CD4-positive, alpha-beta T cell treated with Interleukin-17A for 4 hours (primary cell): ENCODE measurements around the gene AK8.
A peak's percentile ranks its signal among the peaks of the same experiment; 100 is the strongest.

Source experiments
- DNase-seq: peaks from one replicate; pipeline ENCODE4 v3.0.0-alpha.2; 2020; ENCODE audit warnings: mixed read lengths

AK8 gene

DNA sequence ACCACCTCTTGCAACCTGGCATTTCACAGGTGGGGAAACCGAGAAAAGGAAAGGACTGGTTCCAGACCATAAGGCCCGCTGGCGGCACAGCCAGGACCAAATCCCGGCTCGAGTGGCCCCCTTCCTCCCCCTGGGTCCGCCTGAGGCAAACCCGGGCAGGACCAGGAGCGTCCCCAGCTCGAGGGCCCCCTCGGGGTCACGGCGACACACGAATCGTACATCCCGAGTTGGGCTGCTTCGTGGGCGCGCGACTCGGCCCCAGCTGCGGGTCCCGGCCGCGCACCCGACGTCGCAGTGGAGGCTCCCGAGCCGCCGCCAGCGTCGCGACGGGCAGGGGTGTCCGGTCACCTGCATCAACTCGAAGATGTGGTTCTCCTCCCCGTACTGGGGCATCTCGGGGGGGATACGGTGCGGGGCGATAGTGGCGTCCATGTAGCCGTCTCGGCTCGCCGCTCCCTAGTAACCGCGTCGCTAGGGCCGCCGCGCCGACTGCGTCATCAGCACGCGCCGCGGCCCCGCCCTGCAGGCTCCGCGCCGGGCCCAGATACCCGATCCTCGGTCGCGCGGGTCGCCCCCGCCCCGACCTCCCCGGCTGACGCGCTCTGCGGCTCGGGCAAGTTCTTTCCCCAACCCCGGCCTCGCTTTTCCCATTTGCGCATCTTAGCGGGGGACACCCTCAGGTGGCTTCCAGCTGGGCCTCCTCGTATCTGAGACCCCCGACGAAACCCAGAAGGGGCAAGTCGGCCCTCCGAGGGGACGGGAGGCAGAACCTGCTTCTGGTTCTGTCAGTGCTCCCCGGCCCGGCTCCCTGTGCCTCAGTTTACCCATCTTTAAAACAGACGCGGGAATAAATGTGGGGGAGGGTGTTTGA lies at the start of gene AK8:
Gene AK8 (minus strand): TSS at position 461 of the 871 bp plus-strand sequence. CDS start 29 bp downstream, at position 432.
- peak; percentile 79 for DNase-seq

- no peak for DNase-seq
Measured at GRCh38 chr9:132927704-132928103, 49.6 kb upstream of the AK8 start.

- no peak for DNase-seq
Measured at GRCh38 chr9:132923346-132923902, 45.3 kb upstream of the AK8 start.

GRCh38 chr9:132919614-132920268 lies 41.7 kb upstream of the AK8 start:
- no peak for DNase-seq

GRCh38 chr9:132914924-132915323 lies 36.8 kb upstream of the AK8 start:
- DNase-seq: no peak

DNA sequence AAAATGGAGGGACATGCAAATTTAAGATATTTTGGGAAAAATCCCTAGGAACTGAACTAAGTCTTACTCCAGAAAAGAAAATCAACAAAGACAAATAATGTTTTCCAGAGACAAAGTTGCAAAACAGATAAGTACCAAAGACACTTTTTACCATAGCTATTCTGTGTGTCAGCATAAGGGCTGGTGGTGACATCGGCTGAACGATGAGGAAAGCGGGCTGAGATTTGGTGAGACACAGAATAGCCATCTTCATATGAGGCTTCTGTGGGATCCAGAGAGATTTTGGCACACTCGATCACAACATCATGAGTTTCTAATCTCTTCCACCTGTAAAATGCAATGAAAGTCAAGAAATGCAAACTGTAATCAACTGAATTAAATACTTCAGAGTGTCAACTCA lies 34.0 kb upstream of the AK8 start:
- DNase-seq: no peak

- DNase-seq: no peak
Measured at GRCh38 chr9:132910376-132910775, 32.3 kb upstream of the AK8 start.

- DNase-seq: no peak
Measured at GRCh38 chr9:132909311-132909710, 31.2 kb upstream of the AK8 start.

- DNase-seq: peak; percentile 38
Measured at GRCh38 chr9:132908635-132909034, 30.6 kb upstream of the AK8 start.

GRCh38 chr9:132905726-132906125 lies 27.6 kb upstream of the AK8 start:
- no peak for DNase-seq

- no peak for DNase-seq
Measured at GRCh38 chr9:132903574-132904492, 25.7 kb upstream of the AK8 start.

DNA sequence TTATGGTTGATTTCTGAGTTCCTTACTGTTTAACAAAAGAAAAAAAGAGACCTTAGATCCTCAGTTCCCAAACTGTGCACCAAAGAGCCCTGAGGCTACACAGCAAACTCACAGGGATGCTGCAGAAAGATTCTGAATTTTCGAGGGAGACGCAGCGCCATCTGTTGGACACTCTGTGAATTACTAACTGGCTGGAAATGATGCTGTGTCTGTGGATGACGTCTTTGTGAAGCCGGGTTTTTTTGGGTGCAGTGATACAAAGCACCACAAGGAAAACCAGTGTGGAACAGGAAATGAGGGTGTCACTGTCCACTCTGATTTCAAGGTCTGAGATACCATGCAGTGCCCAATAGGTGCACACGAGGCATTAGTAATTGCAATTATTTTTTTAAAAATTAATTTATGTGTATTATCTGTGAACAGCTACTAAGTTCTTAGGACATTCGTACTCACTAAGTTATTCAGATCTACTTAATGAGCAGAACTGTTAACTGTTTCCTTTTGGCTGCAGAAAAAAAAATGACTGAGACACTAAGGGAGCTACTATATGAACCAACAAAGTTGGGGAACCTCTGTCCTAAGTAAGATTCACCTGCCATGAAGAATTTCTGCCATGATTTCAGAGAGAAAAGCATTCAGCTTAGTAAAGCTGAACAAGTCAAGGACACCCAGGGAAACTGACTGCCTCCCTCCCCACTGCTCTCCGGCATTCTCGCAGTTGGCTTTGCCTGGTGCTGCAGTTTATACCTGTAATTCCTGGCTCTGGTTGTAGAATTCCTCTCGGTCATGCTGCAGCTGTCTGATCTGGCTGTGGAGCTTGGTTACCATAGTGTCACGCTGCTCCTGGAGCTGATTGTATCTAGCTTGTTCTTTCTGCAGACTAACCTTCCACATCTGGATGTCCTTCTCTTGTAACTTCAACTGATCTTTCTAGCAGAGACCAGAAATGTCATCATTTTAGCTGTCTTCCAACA lies 24.1 kb upstream of the AK8 start:
- DNase-seq: peak; percentile 74

GRCh38 chr9:132898051-132898450 lies 20.0 kb upstream of the AK8 start:
- DNase-seq: no peak

DNA sequence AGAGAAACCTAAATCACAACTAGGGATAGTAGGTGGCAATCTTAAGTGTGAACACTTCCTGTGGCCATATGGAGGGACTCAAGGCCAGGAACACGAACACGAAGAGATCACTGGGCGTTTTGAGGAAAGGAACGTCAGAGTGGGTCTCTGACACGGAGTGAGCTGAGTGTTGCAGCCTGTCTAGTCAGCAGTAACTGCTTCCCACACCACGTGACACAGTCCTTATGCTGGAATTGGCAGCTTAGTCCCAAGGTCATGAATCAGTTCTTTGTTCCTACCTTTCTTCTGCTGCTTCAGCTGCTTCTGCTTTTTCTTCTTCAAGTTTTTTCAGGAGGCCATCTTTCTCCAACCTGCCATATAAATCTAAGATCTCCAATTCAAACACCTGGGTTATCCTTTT lies 18.8 kb upstream of the AK8 start:
- no peak for DNase-seq

DNA sequence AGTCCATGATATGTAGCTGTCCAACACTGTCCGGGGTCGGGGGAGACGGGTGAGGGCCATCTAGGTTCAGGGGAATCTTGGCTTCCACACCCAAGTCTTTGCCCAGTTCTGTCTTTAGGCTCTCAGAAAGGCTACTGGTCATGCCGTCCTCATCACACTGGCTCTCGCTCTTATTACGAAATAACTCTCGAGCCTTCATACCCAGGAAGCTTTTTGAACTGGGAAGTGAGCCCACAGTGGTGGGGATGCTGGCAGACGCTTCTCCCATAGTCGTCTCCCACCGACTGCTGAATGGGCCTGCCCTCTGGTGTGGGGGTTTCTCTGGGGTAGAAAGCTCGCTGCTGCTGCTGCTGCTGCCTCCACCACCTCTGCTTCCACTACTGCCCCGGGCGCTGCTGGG lies 18.2 kb upstream of the AK8 start:
- no peak for DNase-seq

- no peak for DNase-seq
Measured at GRCh38 chr9:132894862-132895835, 17.1 kb upstream of the AK8 start.

DNA sequence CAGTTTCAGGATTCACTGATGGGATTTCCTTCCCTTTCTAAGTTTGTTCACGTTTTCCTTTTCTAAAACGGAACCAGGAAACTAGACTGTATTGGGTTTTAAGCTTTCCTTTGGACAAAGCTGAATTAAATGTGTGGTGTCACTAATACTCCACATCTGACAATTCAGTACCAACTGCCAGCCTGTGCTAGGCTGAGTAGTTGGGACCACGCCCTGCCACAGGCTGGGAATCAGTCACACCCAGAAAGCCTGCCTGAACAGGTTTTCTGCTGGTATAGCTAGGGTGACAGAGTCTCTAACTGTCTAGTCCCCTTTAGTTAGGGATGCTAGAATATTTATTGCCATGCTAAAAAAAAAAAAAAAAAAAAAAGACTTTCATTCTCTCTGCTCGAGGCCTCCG lies 16.3 kb upstream of the AK8 start:
- no peak for DNase-seq

GRCh38 chr9:132892400-132892799 lies 14.3 kb upstream of the AK8 start:
- no peak for DNase-seq

DNA sequence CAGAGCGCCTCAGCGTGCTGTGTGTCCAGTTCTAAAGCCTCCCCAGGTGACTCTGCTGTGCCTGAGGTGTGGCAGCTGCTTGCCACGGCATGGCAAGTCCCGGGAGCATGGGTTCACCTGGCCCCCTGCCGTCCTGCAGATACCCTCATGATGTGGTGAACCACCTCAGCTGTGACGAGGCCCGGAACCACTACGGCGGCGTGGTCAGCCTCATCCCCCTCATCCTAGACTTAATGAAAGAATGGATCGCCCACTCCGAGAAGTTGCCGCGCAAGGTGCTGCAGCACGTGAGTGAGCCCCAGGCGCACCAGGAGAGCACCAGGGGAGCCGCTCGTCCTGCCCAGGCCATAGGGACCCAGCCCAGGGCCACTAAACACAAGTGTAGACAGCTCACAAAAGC lies 10.1 kb upstream of the AK8 start:
- no peak for DNase-seq
